ENCODE results near the gene PRAMEF12. TPM values are rescaled to one million over a fixed set of nuclear protein-coding genes. Genes with fewer than 3 reads are reported as not detected.
"Not testable (repeated sequence)": the region's sequence is repeated elsewhere in the genome, so short reads cannot be mapped to it uniquely, and the experiment has no call there.

The PRAMEF12 gene
- total RNA-seq, result under 1 TPM; 0.24 to 0.25 TPM
- polyA plus RNA-seq (ENCODE audit: insufficient read depth, low read depth, low replicate concordance), result not detected
- long read RNA-seq, donor 1, result 0 reads
- long read RNA-seq, donor 2, result 0 reads

- intact Hi-C loops (cut with DNase I; ENCODE audit: low total_unique reads), result no loop called here
- DNase-seq, result no peak
- Histone ChIP-seq H3K4me1 (no peaks in the 10 kb centered on the region), H3K27me3 (no peaks in the 10 kb centered on the region), H3K36me3 (ENCODE audit: low read depth, missing control alignments) (no peaks in the 10 kb centered on the region), H3K9me3 (no peaks in the 10 kb centered on the region), H3K27ac (no peak within 1 kb of the TSS), H3K4me3 (no peak within 1 kb of the TSS)
- whole genome bisulfite sequencing, 2 donors, result 87 to 94% methylated on average over 5 of the region's 5 CpGs
- TF ChIP-seq, protein P1, sequence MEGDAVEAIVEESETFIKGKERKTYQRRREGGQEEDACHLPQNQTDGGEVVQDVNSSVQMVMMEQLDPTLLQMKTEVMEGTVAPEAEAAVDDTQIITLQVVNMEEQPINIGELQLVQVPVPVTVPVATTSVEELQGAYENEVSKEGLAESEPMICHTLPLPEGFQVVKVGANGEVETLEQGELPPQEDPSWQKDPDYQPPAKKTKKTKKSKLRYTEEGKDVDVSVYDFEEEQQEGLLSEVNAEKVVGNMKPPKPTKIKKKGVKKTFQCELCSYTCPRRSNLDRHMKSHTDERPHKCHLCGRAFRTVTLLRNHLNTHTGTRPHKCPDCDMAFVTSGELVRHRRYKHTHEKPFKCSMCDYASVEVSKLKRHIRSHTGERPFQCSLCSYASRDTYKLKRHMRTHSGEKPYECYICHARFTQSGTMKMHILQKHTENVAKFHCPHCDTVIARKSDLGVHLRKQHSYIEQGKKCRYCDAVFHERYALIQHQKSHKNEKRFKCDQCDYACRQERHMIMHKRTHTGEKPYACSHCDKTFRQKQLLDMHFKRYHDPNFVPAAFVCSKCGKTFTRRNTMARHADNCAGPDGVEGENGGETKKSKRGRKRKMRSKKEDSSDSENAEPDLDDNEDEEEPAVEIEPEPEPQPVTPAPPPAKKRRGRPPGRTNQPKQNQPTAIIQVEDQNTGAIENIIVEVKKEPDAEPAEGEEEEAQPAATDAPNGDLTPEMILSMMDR (IDR thresholded peaks at IDR 0.05), result no peak
- TF ChIP-seq POLR2A (IDR thresholded peaks at IDR 0.05), result no peak
Observed at GRCh38 chr1:12773438-12773837, at the start of gene PRAMEF12. PRAMEF12 (plus strand) TSS chr1:12773738; CDS start chr1:12774868, 1,130 bp downstream.

DNA sequence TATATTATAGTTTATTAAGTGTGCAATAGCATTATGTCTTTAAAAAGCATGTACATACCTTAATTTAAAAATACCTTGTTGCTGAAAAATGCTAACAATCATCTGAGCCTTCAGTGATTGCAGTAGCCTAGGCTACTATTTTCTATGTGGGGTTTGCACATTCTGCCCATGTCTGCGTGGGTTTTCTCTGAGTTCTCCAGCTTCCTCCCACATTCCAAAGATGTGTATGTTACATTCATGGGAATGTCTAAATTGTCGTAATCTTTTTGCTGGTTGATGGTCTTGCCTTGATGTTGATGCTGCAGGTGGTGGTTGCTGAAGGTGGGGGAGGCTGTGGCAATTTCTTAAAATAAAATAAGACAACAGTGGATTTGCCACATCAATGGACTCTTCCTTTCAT lies 45.1 kb upstream of the PRAMEF12 start:
- Histone ChIP-seq H3K27me3 (no peaks in the 10 kb centered on the region), H3K4me3 (no peak overlapping the region), H3K9me3 (no peaks in the 10 kb centered on the region), H3K27ac (no peak overlapping the region), H3K36me3 (ENCODE audit: low read depth, missing control alignments) (no peaks in the 10 kb centered on the region), H3K4me1 (no peaks in the 10 kb centered on the region)
- intact Hi-C loops (cut with DNase I; ENCODE audit: low total_unique reads), result no loop called here
- no peak for DNase-seq
- 81 to 87% methylated on average over 2 of the region's 2 CpGs for WGBS, 2 donors
- TF ChIP-seq, protein P1 (IDR thresholded peaks at IDR 0.05), result no peak
- TF ChIP-seq POLR2A (IDR thresholded peaks at IDR 0.05), result no peak

GRCh38 chr1:12730156-12730555 lies 43.4 kb upstream of the PRAMEF12 start:
- H3K9me3 ChIP-seq, result no peaks in the 10 kb centered on the region
- H3K36me3 ChIP-seq (ENCODE audit: low read depth, missing control alignments), result no peaks in the 10 kb centered on the region
- no peaks in the 10 kb centered on the region for H3K4me1 ChIP-seq
- no peak overlapping the region for H3K4me3 ChIP-seq
- 75 to 76% methylated on average over 1 of the region's 1 CpG for WGBS, 2 donors
- no peak for TF ChIP-seq POLR2A (IDR thresholded peaks at IDR 0.05)
- TF ChIP-seq, protein P1 (IDR thresholded peaks at IDR 0.05), result no peak
- intact Hi-C loops (cut with DNase I; ENCODE audit: low total_unique reads), result no loop called here
- no peaks in the 10 kb centered on the region for H3K27me3 ChIP-seq
- DNase-seq, result no peak
- no peak overlapping the region for H3K27ac ChIP-seq

DNA sequence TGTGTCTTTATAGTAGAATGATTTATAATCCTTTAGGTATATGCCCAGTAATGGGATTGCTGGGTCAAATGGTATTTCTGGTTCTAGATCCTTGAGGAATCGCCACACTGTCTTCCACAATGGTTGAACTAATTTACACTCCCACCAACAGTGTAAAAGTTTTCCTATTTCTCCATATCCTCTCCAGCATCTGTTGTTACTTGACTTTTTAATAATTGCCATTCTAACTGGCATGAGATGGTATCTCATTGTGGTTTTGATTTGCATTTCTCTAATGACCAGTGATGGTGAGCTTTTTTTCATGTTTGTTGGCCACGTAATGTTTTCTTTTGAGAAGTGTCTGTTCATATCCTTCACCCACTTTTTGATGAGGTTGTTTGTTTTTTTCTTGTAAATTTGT lies 42.5 kb upstream of the PRAMEF12 start:
- WGBS, 2 donors, result 75 to 77% methylated on average over 2 of the region's 2 CpGs
- H3K9me3 ChIP-seq; DNase-seq; H3K4me3 ChIP-seq; H3K27ac ChIP-seq; H3K4me1 ChIP-seq; H3K27me3 ChIP-seq; H3K36me3 ChIP-seq (ENCODE audit: low read depth, missing control alignments); intact Hi-C loops (cut with DNase I; ENCODE audit: low total_unique reads): not testable (repeated sequence)

GRCh38 chr1:12734651-12735050 lies 38.9 kb upstream of the PRAMEF12 start:
- WGBS, 2 donors, result 50 to 81% methylated on average over 3 of the region's 3 CpGs
- no peak overlapping the region for H3K4me3 ChIP-seq
- intact Hi-C loops (cut with DNase I; ENCODE audit: low total_unique reads), result no loop called here
- no peaks in the 10 kb centered on the region for H3K36me3 ChIP-seq (ENCODE audit: low read depth, missing control alignments)
- no peaks in the 10 kb centered on the region for H3K4me1 ChIP-seq
- no peak for DNase-seq
- TF ChIP-seq, protein P1 (IDR thresholded peaks at IDR 0.05), result no peak
- no peak for TF ChIP-seq POLR2A (IDR thresholded peaks at IDR 0.05)
- no peaks in the 10 kb centered on the region for H3K27me3 ChIP-seq
- no peak overlapping the region for H3K27ac ChIP-seq
- H3K9me3 ChIP-seq, result no peaks in the 10 kb centered on the region
